GM18868 (cell line): Measurements from ENCODE around the gene CPED1.
"Not testable (repeated sequence)": the region's sequence is repeated elsewhere in the genome, so short reads cannot be mapped to it uniquely, and the experiment has no call there.

Experiments used
- ATAC-seq: cut with Tn5 transposase; IDR thresholded peaks from one replicate; pipeline ENCODE4 v1.9.1; 2021; ENCODE audit warnings: mild to moderate bottlenecking, moderate library complexity; ENCODE audit not compliant: unreplicated experiment

CPED1 gene

GRCh38 chr7:120994512-120995410, 6.2 kb downstream of the CPED1 start:
- ATAC-seq = no peak

GRCh38 chr7:120995654-120996053, 7.1 kb downstream of the CPED1 start:
- no peak for ATAC-seq

- peak; percentile 73 for ATAC-seq
Observed at GRCh38 chr7:120996333-120996987, 7.9 kb downstream of the CPED1 start.

GRCh38 chr7:120996988-120997345, 8.5 kb downstream of the CPED1 start:
- ATAC-seq = peak; percentile 36

- no peak for ATAC-seq
Observed at GRCh38 chr7:120997882-120998474, 9.5 kb downstream of the CPED1 start.

- ATAC-seq = no peak
Observed at GRCh38 chr7:120998520-120998919, 10.0 kb downstream of the CPED1 start.

- ATAC-seq = no peak
Observed at GRCh38 chr7:120998996-120999565, 10.6 kb downstream of the CPED1 start.

- no peak for ATAC-seq
Observed at GRCh38 chr7:121000081-121000983, 11.8 kb downstream of the CPED1 start.

- no peak for ATAC-seq
Observed at GRCh38 chr7:121001234-121001906, 12.9 kb downstream of the CPED1 start.

GRCh38 chr7:121002048-121002756, 13.7 kb downstream of the CPED1 start:
- no peak for ATAC-seq

GRCh38 chr7:121002757-121003200, 14.3 kb downstream of the CPED1 start:
- ATAC-seq = no peak

- ATAC-seq = no peak
Observed at GRCh38 chr7:121003986-121004685, 15.6 kb downstream of the CPED1 start.

GRCh38 chr7:121005058-121005457, 16.5 kb downstream of the CPED1 start:
- ATAC-seq = not testable (repeated sequence)

- no peak for ATAC-seq
Observed at GRCh38 chr7:121005996-121006584, 17.6 kb downstream of the CPED1 start.

- ATAC-seq = no peak
Observed at GRCh38 chr7:121006711-121007315, 18.3 kb downstream of the CPED1 start.

GRCh38 chr7:121008816-121009215, 20.3 kb downstream of the CPED1 start:
- no peak for ATAC-seq

- no peak for ATAC-seq
Observed at GRCh38 chr7:121011401-121011800, 22.9 kb downstream of the CPED1 start.
